A549 (cell line): ENCODE results near the gene PILRA. TPM values are rescaled to one million over a fixed set of nuclear protein-coding genes. Genes with fewer than 3 reads are reported as not detected.
"Not testable (repeated sequence)": the region's sequence is repeated elsewhere in the genome, so short reads cannot be mapped to it uniquely, and the experiment has no call there.

Experiments
- ATAC-seq, 2 experiments: fragments of 200-7000 bp in 1 of 2; fragments of >200 bp in 1 of 2; cut with Nextera tagmentation in 1 of 2; cut with Tn5 transposase in 1 of 2; 3 replicates each; pipeline versions ENCODE4 v1.8.0 to v1.9.1; 2018 to 2020; ENCODE audit warnings: mild to moderate bottlenecking in 1 of 2, moderate library complexity in 1 of 2
- CTCF ChIA-PET: fragments of 300-600 bp; sonication (Branson Sonifier 250); formaldehyde crosslinking; extraction: SDS; loops from one replicate; lab custom pipeline; 2021; ENCODE audit warnings: antibody characterized with exemption, inconsistent platforms; lab: Yijun Ruan, JAX
- POLR2A ChIA-PET: fragments of 350-600 bp; formaldehyde crosslinking; extraction: SDS; loops from one replicate; lab custom pipeline; 2021; ENCODE audit warnings: antibody characterized with exemption, inconsistent platforms; lab: Yijun Ruan, JAX
- DNase-seq, 2 experiments: peaks; one replicate each; pipeline versions ENCODE4 v3.0.0 to v3.0.0-alpha.2; 2011 to 2016; ENCODE audit warnings: low read depth in 1 of 2, low spot score in 1 of 2
- FAIRE-seq: peaks from 2 replicates; lab custom pipeline; 2011; peaks lifted over from hg19 to GRCh38; lab: Jason Lieb, UNC
- H3K27ac ChIP-seq, 2 experiments: fragments of >200 bp; sonication (Bioruptor Twin); formaldehyde crosslinking; 3 replicates each; pipeline ENCODE4 v1.5.1; 2016 to 2017
- H3K4me1 ChIP-seq: fragments of >200 bp; sonication (Bioruptor Twin); formaldehyde crosslinking; 3 replicates; pipeline ENCODE4 v1.6.1; 2016
- H3K4me2 ChIP-seq: fragments of >200 bp; sonication (Bioruptor Twin); formaldehyde crosslinking; 3 replicates; pipeline ENCODE4 v1.6.1; 2016
- H3K4me3 ChIP-seq: fragments of >200 bp; sonication (Bioruptor Twin); formaldehyde crosslinking; 3 replicates; pipeline ENCODE4 v1.5.1; 2016
- H3K9me3 ChIP-seq: fragments of >200 bp; sonication (Bioruptor Twin); formaldehyde crosslinking; 3 replicates; pipeline ENCODE4 v1.6.1; 2016
- CBX2 ChIP-seq: fragments of 200-600 bp; sonication (generic); IDR thresholded peaks from 2 replicates; pipeline ENCODE4 v1.6.1; 2016; ENCODE audit warnings: low read depth, mild to moderate bottlenecking, borderline replicate concordance
- ELK1 ChIP-seq: fragments of 150-350 bp; IDR thresholded peaks from 2 replicates; pipeline ENCODE4 v1.6.1; 2014; ENCODE audit warnings: low read depth, mild to moderate bottlenecking, low read length
- HES2 ChIP-seq: fragments of >200 bp; sonication (Bioruptor Twin); formaldehyde crosslinking; IDR thresholded peaks from 2 replicates; pipeline ENCODE4 v1.6.1; 2016
- HOXA7 ChIP-seq: fragments of 250-450 bp; sonication (Bioruptor Pico); IDR thresholded peaks from 2 replicates; pipeline ENCODE4 v1.5.0; 2020; ENCODE audit warnings: mild to moderate bottlenecking, moderate library complexity
- JUN ChIP-seq, 2 experiments: fragments of >200 bp; sonication (Bioruptor Twin); formaldehyde crosslinking; IDR thresholded peaks; 2 replicates in 1 of 2; 3 replicates in 1 of 2; pipeline ENCODE4 v1.6.1; 2016 to 2017
- REST ChIP-seq: fragments of 200-600 bp; sonication (generic); IDR thresholded peaks from 2 replicates; pipeline ENCODE4 v1.6.1; 2016; ENCODE audit warnings: antibody characterized with exemption, mild to moderate bottlenecking, moderate library complexity
- RFX5 ChIP-seq: fragments of 450-650 bp; IDR thresholded peaks from 2 replicates; pipeline ENCODE4 v1.7.1; 2014; ENCODE audit warnings: antibody characterized with exemption, mild to moderate bottlenecking, moderate library complexity
- USF2 ChIP-seq: fragments of 450-650 bp; IDR thresholded peaks from 2 replicates; pipeline ENCODE4 v1.6.1; 2014; ENCODE audit warnings: antibody characterized with exemption
- ZFP36 ChIP-seq: fragments of 450-650 bp; IDR thresholded peaks from 2 replicates; pipeline ENCODE4 v1.6.1; 2014; ENCODE audit warnings: borderline replicate concordance; ENCODE audit not compliant: partially characterized antibody
- WGBS: methylation state at CpG from one replicate; pipeline ENCODE4 v1.1.6; 2017; ENCODE audit errors: missing lambda C conversion rate; 5-methylcytosine and 5-hydroxymethylcytosine counted together
- polyA plus RNA-seq, 4 experiments: library from polyadenylated mRNA; depleted of rRNA in 3 of 4; stranded (reverse); fragments of >200 nt; fragmentation: RNase III in 1 of 4; extraction: RNeasy Plus Mini Kit Qiagen cat#74134 plus additional on column Dnase treatment in 1 of 4; gene quantifications; 2 replicates in 3 of 4; 3 replicates in 1 of 4; pipeline ENCODE4 v1.2.3, GENCODE V29; 2011 to 2017

PILRA gene
- polyA plus RNA-seq, 2 of the 4 experiments (the other 2 are of a cell fraction), result 3.3 to 3.4 TPM

GRCh38 chr7:100358857-100359212 is 14.5 kb upstream of the PILRA start (continued):
- TF ChIP-seq REST, result no peak

GRCh38 chr7:100360135-100360854 is 13.0 kb upstream of the PILRA start:
- H3K4me2 ChIP-seq, result no peak overlapping the region
- no peak for DNase-seq
- no peak overlapping the region for H3K27ac ChIP-seq
- WGBS, result 90% methylated on average over 3 of the region's 3 CpGs
- no peak overlapping the region for H3K4me3 ChIP-seq
- no peak for FAIRE-seq
- H3K9me3 ChIP-seq, result no peaks in the 10 kb centered on the region
- no peaks in the 10 kb centered on the region for H3K4me1 ChIP-seq
- POLR2A ChIA-PET, result no interaction called here
- no peak for ATAC-seq
- CTCF ChIA-PET, result interaction anchor here (1.7 kb wide), 1 partner anchor 41 kb away, joined by 3 read pairs; no protein-coding TSS in a partner anchor
- TF ChIP-seq ELK1 (no peak), ZFP36 (peak; percentile 95)
- TF ChIP-seq, all 56 proteins: peak for 1

- FAIRE-seq (no peak), ATAC-seq (no peak), DNase-seq (no peak)
- TF ChIP-seq CBX2 (no peak), JUN (IDR thresholded peaks at IDR 0.05) (no peak)
- TF ChIP-seq, all 56 proteins: peak for 0
- no peak overlapping the region for H3K4me2 ChIP-seq
- H3K4me3 ChIP-seq, result no peak overlapping the region
- CTCF ChIA-PET, result no interaction called here
- no peak overlapping the region for H3K27ac ChIP-seq
- no peaks in the 10 kb centered on the region for H3K4me1 ChIP-seq
- no peaks in the 10 kb centered on the region for H3K9me3 ChIP-seq
- POLR2A ChIA-PET, result no interaction called here
Measured at GRCh38 chr7:100363098-100363497, 10.2 kb upstream of the PILRA start.

- ATAC-seq, DNase-seq, H3K4me3 ChIP-seq, H3K27ac ChIP-seq, H3K4me1 ChIP-seq, FAIRE-seq, H3K9me3 ChIP-seq, POLR2A ChIA-PET, H3K4me2 ChIP-seq: not testable (repeated sequence)
- 93% methylated on average over 7 of the region's 7 CpGs for WGBS
- CTCF ChIA-PET, result interaction anchor here (1.7 kb wide), 1 partner anchor 11 kb away, joined by 4 read pairs; no protein-coding TSS in a partner anchor
Measured at GRCh38 chr7:100363797-100364196, 9.5 kb upstream of the PILRA start.

GRCh38 chr7:100364480-100364879 is 8.8 kb upstream of the PILRA start:
- FAIRE-seq (no peak), ATAC-seq (no peak), DNase-seq (no peak)
- H3K4me2 ChIP-seq, result no peak overlapping the region
- H3K9me3 ChIP-seq, result no peaks in the 10 kb centered on the region
- no peak overlapping the region for H3K27ac ChIP-seq
- 78% methylated on average over 6 of the region's 6 CpGs for WGBS
- no peak overlapping the region for H3K4me3 ChIP-seq
- TF ChIP-seq JUN (IDR thresholded peaks at IDR 0.05) (no peak), HOXA7 (0 out of 2 replicates have a peak, but pooled peaks have one; percentile 20), USF2 (no peak), HES2 (no peak), RFX5 (no peak)
- no peaks in the 10 kb centered on the region for H3K4me1 ChIP-seq
- ChIA-PET CTCF (interaction anchor here (0.6 to 1.8 kb wide), 5 partner anchors 10 to 195 kb away, joined by 3 to 4 read pairs (median 4); no protein-coding TSS in a partner anchor), POLR2A (no interaction called here)

GRCh38 chr7:100365998-100366367 is 7.3 kb upstream of the PILRA start:
- H3K9me3 ChIP-seq, H3K4me2 ChIP-seq, ATAC-seq, DNase-seq, H3K27ac ChIP-seq, H3K4me1 ChIP-seq, POLR2A ChIA-PET, FAIRE-seq, H3K4me3 ChIP-seq: not testable (repeated sequence)
- CTCF ChIA-PET, result interaction anchor here (1.8 kb wide), 1 partner anchor 31 kb away, joined by 3 read pairs; no protein-coding TSS in a partner anchor
- WGBS, result 93% methylated on average over 7 of the region's 7 CpGs
